Sigmoid colon (tissue), 7 donors: ENCODE data around the gene HSD17B8. TPM values are rescaled to one million over a fixed set of nuclear protein-coding genes. Genes with fewer than 3 reads are reported as not detected.

Source experiments
- DNase-seq: peaks from one replicate; pipeline ENCODE4 v3.0.0-alpha.2; 2019
- H3K27ac ChIP-seq, 4 donors: fragments of 200-600 bp; sonication (generic); one replicate each; pipeline ENCODE4 v1.5.1; 2016 to 2019; ENCODE audit warnings: mild to moderate bottlenecking in 1 of 4
- H3K27me3 ChIP-seq, 3 donors: fragments of 200-600 bp; sonication (generic); one replicate each; pipeline ENCODE4 v1.5.1; 2019; ENCODE audit warnings: mild to moderate bottlenecking in 1 of 3
- H3K36me3 ChIP-seq, 4 donors: fragments of 200-600 bp; sonication (generic); one replicate each; pipeline ENCODE4 v1.5.1; 2016 to 2019
- H3K4me1 ChIP-seq, 4 donors: fragments of 200-600 bp; sonication (generic); one replicate each; pipeline ENCODE4 v1.5.1; 2017 to 2019
- H3K4me3 ChIP-seq, 4 donors: fragments of 200-600 bp; sonication (generic); one replicate each; pipeline ENCODE4 v1.5.1; 2017 to 2019; ENCODE audit warnings: mild to moderate bottlenecking in 2 of 4, moderate library complexity in 1 of 4
- H3K9me3 ChIP-seq, 4 donors: fragments of 200-600 bp in 3 of 4; sonication (generic) in 3 of 4; one replicate each; pipeline versions ENCODE4 v1.5.1 to v1.6.1; 2013 to 2019
- EP300 ChIP-seq, 4 donors: sonication (generic); formaldehyde crosslinking; IDR thresholded peaks; one replicate each; pipeline ENCODE4 v1.6.1; 2017; ENCODE audit warnings: antibody characterized with exemption in 4 of 4
- POLR2A ChIP-seq, 2 donors: fragments of 450-650 bp; IDR thresholded peaks; one replicate each; pipeline ENCODE4 v1.6.1; 2016; ENCODE audit warnings: antibody characterized with exemption in 2 of 2, mild to moderate bottlenecking in 2 of 2, moderate library complexity in 2 of 2
- POLR2AphosphoS5 ChIP-seq, 4 donors: sonication (generic); formaldehyde crosslinking; IDR thresholded peaks; one replicate each; pipeline ENCODE4 v1.6.1; 2017; ENCODE audit warnings: antibody characterized with exemption in 4 of 4
- WGBS, 2 donors: extraction: QIAGEN DNeasy Blood & Tissue Kit; methylation state at CpG; one replicate each; pipeline ENCODE4 v1.1.7; 2013; 5-methylcytosine and 5-hydroxymethylcytosine counted together
- intact Hi-C: fragments of 100-400 bp; cut with DNase I; formaldehyde crosslinking; loops from one replicate; pipeline ENCODE4 v1.15.1; 2023
- polyA plus RNA-seq, 3 donors: library from polyadenylated mRNA; stranded (reverse); fragments of 200-250 nt; gene quantifications; one replicate each; pipeline ENCODE4 v1.2.3, GENCODE V29; 2013
- total RNA-seq, 4 donors: library from RNA; depleted of rRNA; stranded (reverse); fragments of >200 nt; gene quantifications; one replicate each; pipeline ENCODE4 v1.1.0, GENCODE V29; 2016
- TF ChIP-seq, protein P1 (sequence below), 4 experiments: fragments of 450-650 bp in 3 of 4; fragments of 200-600 bp in 1 of 4; IDR thresholded peaks; one replicate each; pipeline ENCODE4 v1.5.1; 2016 to 2019; ENCODE audit warnings: antibody characterized with exemption in 4 of 4, mild to moderate bottlenecking in 3 of 4, moderate library complexity in 2 of 4
- donor health status: healthy with polysubstance abuse.
- donor health status: Bipolar disorder and iron deficiency.
- donor health status: healthy.

The HSD17B8 gene
- total and polyA plus RNA-seq, 7 donors, result 17.3 to 27.3 (median 19.0) TPM; not detected in 1

DNA sequence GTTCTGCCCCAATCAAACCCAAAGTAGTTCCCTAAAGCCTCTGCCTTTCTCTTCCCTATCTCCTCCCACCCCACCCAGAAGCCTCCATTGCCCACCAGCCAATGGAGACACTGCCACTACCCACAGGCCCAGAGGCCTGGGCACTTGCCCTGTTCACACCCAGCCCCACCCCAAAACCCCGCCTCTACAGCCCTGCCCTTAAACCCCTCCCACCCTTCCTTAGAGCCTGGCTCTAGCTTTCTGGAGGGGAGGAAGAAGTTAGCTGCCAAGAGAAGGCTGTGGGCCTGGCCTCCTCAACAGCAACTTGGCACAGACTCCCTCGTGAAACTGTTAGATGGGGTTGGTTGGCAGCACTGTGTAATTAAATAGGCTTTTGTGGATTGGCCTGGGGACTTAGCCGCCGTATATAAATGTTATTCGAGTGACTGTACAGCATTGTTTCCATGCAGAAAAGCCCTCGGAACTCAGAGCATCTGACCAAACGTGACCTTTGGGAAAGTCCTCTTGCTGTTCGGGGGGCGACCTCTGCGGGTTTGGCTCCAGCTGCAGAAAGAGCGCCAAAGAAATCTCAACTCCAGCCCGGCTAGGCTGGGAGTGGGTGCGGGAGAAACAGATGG lies 43.6 kb upstream of the HSD17B8 start:
- WGBS, 2 donors, result 20 to 43% methylated on average over 13 of the region's 13 CpGs
- H3K4me3 ChIP-seq, result peak overlapping the region in 3 of 4 donors; percentile 44 to 58 (median 46)

DNA sequence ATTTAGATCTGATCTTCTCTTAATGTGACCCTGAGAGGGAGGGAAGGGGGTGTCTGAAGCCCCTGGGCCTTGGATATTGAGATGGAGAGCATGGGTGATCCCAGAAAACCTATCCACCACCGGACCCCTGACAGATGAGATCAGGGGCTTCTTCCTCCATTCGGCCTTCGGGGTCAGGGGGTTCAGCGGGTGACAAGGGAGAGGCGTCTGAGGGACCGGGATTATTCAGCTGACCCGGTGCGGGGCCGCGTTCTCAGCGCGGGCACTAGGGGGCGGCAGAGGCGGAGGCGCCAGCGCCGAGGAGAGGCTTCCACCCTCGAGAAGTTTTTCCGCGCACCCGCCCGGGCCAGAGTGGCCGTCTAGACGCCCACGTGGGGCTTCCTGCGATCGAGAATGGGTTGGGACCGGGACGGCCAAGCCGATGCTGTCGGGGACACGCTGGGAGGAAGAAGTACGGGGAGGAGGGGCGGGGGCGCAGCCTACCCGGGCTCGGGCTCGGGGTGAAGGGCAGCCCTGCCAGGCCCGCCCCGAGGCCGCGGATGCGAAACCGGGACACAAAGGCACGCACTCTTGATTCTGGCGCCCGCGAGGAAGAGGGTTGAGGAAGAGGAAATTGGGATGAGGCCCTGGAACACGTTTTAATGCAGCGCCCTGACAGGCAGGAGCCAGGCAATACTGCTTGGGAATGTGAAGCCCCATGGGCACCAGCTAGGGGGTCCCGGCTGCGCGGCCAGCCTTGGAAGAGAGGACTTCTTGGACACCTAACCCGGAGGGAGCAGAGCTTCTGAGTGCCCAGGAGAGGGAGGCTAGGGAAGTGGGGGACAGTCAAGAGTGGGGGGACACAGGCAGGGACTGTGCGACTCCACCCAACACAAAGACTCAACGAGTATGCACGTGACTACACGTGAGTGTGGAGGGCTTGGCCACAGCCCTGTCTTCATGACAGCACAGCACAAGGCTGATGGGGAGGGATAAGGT lies 42.8 kb upstream of the HSD17B8 start:
- Histone ChIP-seq H3K27ac (peak overlapping the region; percentile 72 to 90 (median 79)), H3K4me3 (peak overlapping the region; percentile 40 to 58 (median 45)), H3K4me1 (peaks cover 0 to 21% (median 17%) of the 10 kb centered on the region in 4 donors), H3K9me3 (no peaks in the 10 kb centered on the region), H3K36me3 (no peaks in the 10 kb centered on the region), H3K27me3 (no peaks in the 10 kb centered on the region)
- TF ChIP-seq POLR2A (IDR thresholded peaks at IDR 0.05), result no peak
- no peak for TF ChIP-seq EP300 (IDR thresholded peaks at IDR 0.05)
- TF ChIP-seq, protein P1, sequence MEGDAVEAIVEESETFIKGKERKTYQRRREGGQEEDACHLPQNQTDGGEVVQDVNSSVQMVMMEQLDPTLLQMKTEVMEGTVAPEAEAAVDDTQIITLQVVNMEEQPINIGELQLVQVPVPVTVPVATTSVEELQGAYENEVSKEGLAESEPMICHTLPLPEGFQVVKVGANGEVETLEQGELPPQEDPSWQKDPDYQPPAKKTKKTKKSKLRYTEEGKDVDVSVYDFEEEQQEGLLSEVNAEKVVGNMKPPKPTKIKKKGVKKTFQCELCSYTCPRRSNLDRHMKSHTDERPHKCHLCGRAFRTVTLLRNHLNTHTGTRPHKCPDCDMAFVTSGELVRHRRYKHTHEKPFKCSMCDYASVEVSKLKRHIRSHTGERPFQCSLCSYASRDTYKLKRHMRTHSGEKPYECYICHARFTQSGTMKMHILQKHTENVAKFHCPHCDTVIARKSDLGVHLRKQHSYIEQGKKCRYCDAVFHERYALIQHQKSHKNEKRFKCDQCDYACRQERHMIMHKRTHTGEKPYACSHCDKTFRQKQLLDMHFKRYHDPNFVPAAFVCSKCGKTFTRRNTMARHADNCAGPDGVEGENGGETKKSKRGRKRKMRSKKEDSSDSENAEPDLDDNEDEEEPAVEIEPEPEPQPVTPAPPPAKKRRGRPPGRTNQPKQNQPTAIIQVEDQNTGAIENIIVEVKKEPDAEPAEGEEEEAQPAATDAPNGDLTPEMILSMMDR (IDR thresholded peaks at IDR 0.05), result peak; percentile 87 to 94 (median 92)
- peak in 1 of 4 donors; percentile 2 for TF ChIP-seq POLR2AphosphoS5 (IDR thresholded peaks at IDR 0.05)
- peak; percentile 89 for DNase-seq
- intact Hi-C loops, result loop anchor here (1.0 to 5.0 kb wide), 3 partner anchors 39 to 144 kb away; partner anchors contain the start of genes RXRB and SLC39A7
- WGBS, 2 donors, result 5 to 9% methylated on average over 58 of the region's 58 CpGs

More for the DNA sequence above, 43.6 kb upstream of the HSD17B8 start:
- DNase-seq, result peak; percentile 90
- Histone ChIP-seq H3K36me3 (no peaks in the 10 kb centered on the region), H3K4me1 (peaks cover 0 to 21% (median 17%) of the 10 kb centered on the region in 4 donors), H3K27me3 (no peaks in the 10 kb centered on the region), H3K27ac (peak overlapping the region; percentile 72 to 90 (median 79)), H3K9me3 (no peaks in the 10 kb centered on the region)
- TF ChIP-seq EP300 (IDR thresholded peaks at IDR 0.05), result peak in 1 of 4 donors; percentile 33
- TF ChIP-seq POLR2AphosphoS5 (IDR thresholded peaks at IDR 0.05), result peak in 3 of 4 donors; percentile 39 to 46 (median 45)
- TF ChIP-seq POLR2A (IDR thresholded peaks at IDR 0.05), result no peak
- TF ChIP-seq, protein P1 (IDR thresholded peaks at IDR 0.05), result no peak
- intact Hi-C loops, result loop anchor here (1.0 to 5.0 kb wide), 3 partner anchors 40 to 144 kb away; partner anchors contain the start of genes RXRB and SLC39A7

DNA sequence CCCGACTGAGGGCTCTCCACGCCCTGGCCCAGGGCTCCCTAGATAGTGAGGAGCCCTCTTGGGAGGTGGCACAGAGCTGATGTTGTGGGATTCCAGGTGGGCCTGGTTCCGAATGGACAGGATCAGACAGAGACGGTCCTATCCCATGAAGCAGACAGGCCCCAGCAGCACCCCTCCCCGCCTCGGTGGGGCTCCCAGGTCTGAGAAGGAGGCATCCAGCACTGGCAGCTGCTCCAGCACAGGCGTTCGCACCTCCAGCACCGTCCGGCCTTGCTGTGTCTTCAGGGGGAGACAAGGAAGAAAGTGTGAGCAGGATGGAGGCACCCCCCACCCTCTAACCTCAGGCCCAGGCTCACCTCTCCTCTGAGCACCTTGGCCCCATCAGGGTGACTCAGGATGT lies 40.9 kb upstream of the HSD17B8 start:
- Histone ChIP-seq H3K27ac (no peak overlapping the region), H3K9me3 (no peaks in the 10 kb centered on the region), H3K4me1 (peaks cover 0 to 21% (median 17%) of the 10 kb centered on the region in 4 donors), H3K36me3 (no peaks in the 10 kb centered on the region), H3K4me3 (no peak overlapping the region), H3K27me3 (no peaks in the 10 kb centered on the region)
- WGBS, 2 donors, result 77 to 90% methylated on average over 10 of the region's 10 CpGs
- intact Hi-C loops, result loop anchor here (5.0 kb wide), 1 partner anchor 146 kb away; no protein-coding TSS in a partner anchor
- TF ChIP-seq POLR2A (IDR thresholded peaks at IDR 0.05) (no peak), EP300 (IDR thresholded peaks at IDR 0.05) (no peak), POLR2AphosphoS5 (IDR thresholded peaks at IDR 0.05) (no peak)
- TF ChIP-seq, protein P1 (IDR thresholded peaks at IDR 0.05), result no peak
- no peak for DNase-seq

DNA sequence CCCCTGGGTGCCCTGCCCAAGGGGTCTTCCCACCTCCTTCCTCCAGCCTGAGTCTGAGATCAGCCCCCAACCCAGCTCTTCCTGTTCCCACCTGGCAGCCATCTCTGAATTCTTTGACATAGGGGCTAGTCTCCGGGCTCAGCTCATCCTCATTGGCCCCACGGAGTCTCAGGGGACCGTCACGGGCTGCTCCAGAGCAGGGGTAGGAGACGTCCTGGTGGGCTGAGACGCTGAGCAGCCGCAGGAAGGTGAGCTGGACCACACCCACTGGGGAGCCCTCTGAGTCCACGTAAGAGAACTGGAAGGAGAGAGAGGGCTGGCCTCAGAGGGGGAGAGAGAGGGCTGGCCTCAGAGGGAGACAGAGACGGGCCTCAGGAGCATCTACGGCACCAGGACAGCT lies 40.3 kb upstream of the HSD17B8 start:
- H3K27me3 ChIP-seq, result no peaks in the 10 kb centered on the region
- TF ChIP-seq EP300 (IDR thresholded peaks at IDR 0.05), result no peak
- no peak for TF ChIP-seq POLR2A (IDR thresholded peaks at IDR 0.05)
- TF ChIP-seq, protein P1 (IDR thresholded peaks at IDR 0.05), result no peak
- TF ChIP-seq POLR2AphosphoS5 (IDR thresholded peaks at IDR 0.05), result no peak
- DNase-seq, result no peak
- no peaks in the 10 kb centered on the region for H3K9me3 ChIP-seq
- WGBS, 2 donors, result 57 to 65% methylated on average over 10 of the region's 10 CpGs
- H3K4me1 ChIP-seq, result peaks cover 0 to 21% (median 17%) of the 10 kb centered on the region in 4 donors
- no peak overlapping the region for H3K27ac ChIP-seq
- no peaks in the 10 kb centered on the region for H3K36me3 ChIP-seq
- H3K4me3 ChIP-seq, result no peak overlapping the region
- intact Hi-C loops, result loop anchor here (5.0 kb wide), 1 partner anchor 147 kb away; no protein-coding TSS in a partner anchor
